Liver (tissue), 9 donors: Measurements from ENCODE around the gene PPFIBP2. TPM values are rescaled to one million over a fixed set of nuclear protein-coding genes. Genes with fewer than 3 reads are reported as not detected.
A peak's percentile ranks its signal among the peaks of the same experiment; 100 is the strongest.

Experiments
- DNase-seq: peaks from one replicate; pipeline ENCODE4 v3.0.0-alpha.2; 2017; ENCODE audit warnings: low spot score
- H3K27ac ChIP-seq, 2 donors: one replicate each; pipeline ENCODE4 v1.7.0; 2013; ENCODE audit warnings: inconsistent platforms in 2 of 2, low read length in 2 of 2, control low read depth in 1 of 2, low read depth in 1 of 2, mild to moderate bottlenecking in 1 of 2
- H3K27me3 ChIP-seq, 4 donors: one replicate each; pipeline versions ENCODE4 v1.6.1 to v1.7.0; 2013; ENCODE audit warnings: low read length in 3 of 4, inconsistent platforms in 1 of 4, mild to moderate bottlenecking in 1 of 4, moderate library complexity in 1 of 4; ENCODE audit not compliant: control insufficient read depth in 4 of 4, insufficient read depth in 4 of 4
- H3K36me3 ChIP-seq, 4 donors: one replicate each; pipeline versions ENCODE4 v1.6.1 to v1.7.0; 2013; ENCODE audit warnings: low read length in 3 of 4, mild to moderate bottlenecking in 3 of 4, low read depth in 1 of 4, moderate library complexity in 1 of 4; ENCODE audit not compliant: control insufficient read depth in 4 of 4, insufficient read depth in 3 of 4
- H3K4me1 ChIP-seq, 4 donors: one replicate each; pipeline versions ENCODE4 v1.6.1 to v1.7.0; 2013; ENCODE audit warnings: low read length in 3 of 4, mild to moderate bottlenecking in 3 of 4, moderate library complexity in 1 of 4; ENCODE audit not compliant: control insufficient read depth in 4 of 4, insufficient read depth in 4 of 4
- H3K4me3 ChIP-seq, 3 donors: one replicate each; pipeline versions ENCODE4 v1.6.1 to v1.7.0; 2013; ENCODE audit warnings: low read length in 3 of 3, control low read depth in 1 of 3, low read depth in 1 of 3, mild to moderate bottlenecking in 1 of 3
- H3K9ac ChIP-seq, 2 donors: one replicate each; pipeline ENCODE4 v1.7.0; 2013; ENCODE audit warnings: low read length in 2 of 2, mild to moderate bottlenecking in 2 of 2, moderate library complexity in 2 of 2, control low read depth in 1 of 2, low read depth in 1 of 2
- H3K9me3 ChIP-seq, 4 donors: one replicate each; pipeline versions ENCODE4 v1.6.1 to v1.7.0; 2013; ENCODE audit warnings: low read length in 3 of 4; ENCODE audit not compliant: control insufficient read depth in 4 of 4
- CTCF ChIP-seq: fragments of 150-350 bp; IDR thresholded peaks from 2 replicates; pipeline ENCODE4 v1.5.1; 2017; ENCODE audit warnings: improper control_type of control experiment, low read depth, low read length; ENCODE audit not compliant: missing input control
- EGR1 ChIP-seq, 2 donors: IDR thresholded peaks; 2 replicates each; pipeline ENCODE4 v1.6.1; 2016 to 2018; ENCODE audit warnings: antibody characterized with exemption in 2 of 2, low read depth in 2 of 2
- FOXA1 ChIP-seq: IDR thresholded peaks from 2 replicates; pipeline ENCODE4 v1.6.1; 2016; ENCODE audit warnings: antibody characterized with exemption
- GABPA ChIP-seq, 2 donors: IDR thresholded peaks in 1 of 2; conservative IDR thresholded peaks in 1 of 2; 2 replicates each; pipeline ENCODE4 v1.6.1; 2016; ENCODE audit warnings: antibody characterized with exemption in 2 of 2, mild to moderate bottlenecking in 1 of 2, moderate library complexity in 1 of 2
- HNF4A ChIP-seq, 2 donors: conservative IDR thresholded peaks; 2 replicates each; pipeline ENCODE4 v1.6.1; 2016; ENCODE audit warnings: antibody characterized with exemption in 2 of 2, mild to moderate bottlenecking in 2 of 2
- HNF4G ChIP-seq: IDR thresholded peaks from 2 replicates; pipeline ENCODE4 v1.6.1; 2016; ENCODE audit warnings: antibody characterized with exemption
- JUND ChIP-seq, 2 donors: IDR thresholded peaks; 2 replicates each; pipeline ENCODE4 v1.6.1; 2016; ENCODE audit warnings: antibody characterized with exemption in 2 of 2
- NR2F2 ChIP-seq: IDR thresholded peaks from 2 replicates; pipeline ENCODE4 v1.6.1; 2016; ENCODE audit warnings: antibody characterized with exemption
- RAD21 ChIP-seq, 2 donors: IDR thresholded peaks; 2 replicates each; pipeline ENCODE4 v1.6.1; 2016; ENCODE audit warnings: antibody characterized with exemption in 2 of 2, mild to moderate bottlenecking in 2 of 2
- RXRA ChIP-seq, 2 donors: IDR thresholded peaks; 2 replicates each; pipeline ENCODE4 v1.6.1; 2017 to 2018; ENCODE audit warnings: antibody characterized with exemption in 2 of 2, mild to moderate bottlenecking in 1 of 2
- SP1 ChIP-seq: IDR thresholded peaks from 2 replicates; pipeline ENCODE4 v1.6.1; 2018; ENCODE audit warnings: antibody characterized with exemption, mild to moderate bottlenecking
- YY1 ChIP-seq: IDR thresholded peaks from 2 replicates; pipeline ENCODE4 v1.6.1; 2016; ENCODE audit warnings: antibody characterized with exemption, mild to moderate bottlenecking
- WGBS: extraction: QIAGEN DNeasy Blood & Tissue Kit; methylation state at CpG from one replicate; pipeline ENCODE4 v1.1.7; 2013; 5-methylcytosine and 5-hydroxymethylcytosine counted together
- polyA plus RNA-seq, 2 donors: library from polyadenylated mRNA; stranded (reverse) in 1 of 2; unstranded in 1 of 2; fragments of 200-250 nt in 1 of 2; fragments of >200 nt in 1 of 2; fragmentation: Nextera tagmentation in 1 of 2; extraction: Ambion mirVana in 1 of 2; gene quantifications; one replicate each; pipeline versions ENCODE4 v1.2.1 to v1.2.3, GENCODE V29; 2013 to 2015
- total RNA-seq, 2 donors: library from RNA; depleted of rRNA; stranded (reverse); fragments of >200 nt; gene quantifications; one replicate each; pipeline ENCODE4 v1.2.3, GENCODE V29; 2014
- TF ChIP-seq, protein P1 (sequence below): IDR thresholded peaks from 2 replicates; pipeline ENCODE4 v1.6.1; 2016; ENCODE audit warnings: antibody characterized with exemption
- TF ChIP-seq, protein P2 (sequence below): IDR thresholded peaks from 2 replicates; pipeline ENCODE4 v1.6.1; 2016; ENCODE audit warnings: antibody characterized with exemption
- donor health status: healthy.
- donor health status: healthy.
- donor health status: healthy.
- donor health status: healthy.
- donor health status: healthy.

PPFIBP2 gene
- total and polyA plus RNA-seq, 4 donors, result 19.6 to 80.0 (median 23.2) TPM

- DNase-seq, result no peak
- TF ChIP-seq NR2F2, result no peak
- Histone ChIP-seq H3K4me3 (no peak overlapping the region), H3K27ac (no peak overlapping the region), H3K4me1 (peaks cover 0 to 14% (median 7%) of the 10 kb centered on the region in 4 donors), H3K9me3 (no peaks in the 10 kb centered on the region), H3K27me3 (no peaks in the 10 kb centered on the region), H3K36me3 (peaks cover 0 to 8% (median 0%) of the 10 kb centered on the region in 4 donors), H3K9ac (no peak overlapping the region)
- 68% methylated on average over 4 of the region's 4 CpGs for WGBS
These were observed 156.8 kb downstream of the PPFIBP2 start for GRCh38 chr11:7670641-7671040.

- TF ChIP-seq SP1 (no peak), EGR1 (IDR thresholded peaks at IDR 0.05; ENCODE audit: low read depth in 2 of 2) (no peak), YY1 (no peak), HNF4A (conservative IDR thresholded peaks at IDR 0.05) (no peak), CTCF (no peak), FOXA1 (no peak), HNF4G (no peak)
- TF ChIP-seq, protein P1, sequence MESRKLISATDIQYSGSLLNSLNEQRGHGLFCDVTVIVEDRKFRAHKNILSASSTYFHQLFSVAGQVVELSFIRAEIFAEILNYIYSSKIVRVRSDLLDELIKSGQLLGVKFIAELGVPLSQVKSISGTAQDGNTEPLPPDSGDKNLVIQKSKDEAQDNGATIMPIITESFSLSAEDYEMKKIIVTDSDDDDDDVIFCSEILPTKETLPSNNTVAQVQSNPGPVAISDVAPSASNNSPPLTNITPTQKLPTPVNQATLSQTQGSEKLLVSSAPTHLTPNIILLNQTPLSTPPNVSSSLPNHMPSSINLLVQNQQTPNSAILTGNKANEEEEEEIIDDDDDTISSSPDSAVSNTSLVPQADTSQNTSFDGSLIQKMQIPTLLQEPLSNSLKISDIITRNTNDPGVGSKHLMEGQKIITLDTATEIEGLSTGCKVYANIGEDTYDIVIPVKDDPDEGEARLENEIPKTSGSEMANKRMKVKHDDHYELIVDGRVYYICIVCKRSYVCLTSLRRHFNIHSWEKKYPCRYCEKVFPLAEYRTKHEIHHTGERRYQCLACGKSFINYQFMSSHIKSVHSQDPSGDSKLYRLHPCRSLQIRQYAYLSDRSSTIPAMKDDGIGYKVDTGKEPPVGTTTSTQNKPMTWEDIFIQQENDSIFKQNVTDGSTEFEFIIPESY, result no peak
- H3K27me3 ChIP-seq, result no peaks in the 10 kb centered on the region
- H3K4me1 ChIP-seq, result peaks cover 0 to 13% (median 7%) of the 10 kb centered on the region in 4 donors
- no peak overlapping the region for H3K9ac ChIP-seq
- DNase-seq, result no peak
- 81% methylated on average over 10 of the region's 10 CpGs for WGBS
- H3K27ac ChIP-seq, result no peak overlapping the region
- no peaks in the 10 kb centered on the region for H3K9me3 ChIP-seq
- H3K4me3 ChIP-seq, result no peak overlapping the region
- peaks cover 0 to 3% (median 0%) of the 10 kb centered on the region in 4 donors for H3K36me3 ChIP-seq
These were observed 157.8 kb downstream of the PPFIBP2 start for GRCh38 chr11:7671347-7672215.

DNA sequence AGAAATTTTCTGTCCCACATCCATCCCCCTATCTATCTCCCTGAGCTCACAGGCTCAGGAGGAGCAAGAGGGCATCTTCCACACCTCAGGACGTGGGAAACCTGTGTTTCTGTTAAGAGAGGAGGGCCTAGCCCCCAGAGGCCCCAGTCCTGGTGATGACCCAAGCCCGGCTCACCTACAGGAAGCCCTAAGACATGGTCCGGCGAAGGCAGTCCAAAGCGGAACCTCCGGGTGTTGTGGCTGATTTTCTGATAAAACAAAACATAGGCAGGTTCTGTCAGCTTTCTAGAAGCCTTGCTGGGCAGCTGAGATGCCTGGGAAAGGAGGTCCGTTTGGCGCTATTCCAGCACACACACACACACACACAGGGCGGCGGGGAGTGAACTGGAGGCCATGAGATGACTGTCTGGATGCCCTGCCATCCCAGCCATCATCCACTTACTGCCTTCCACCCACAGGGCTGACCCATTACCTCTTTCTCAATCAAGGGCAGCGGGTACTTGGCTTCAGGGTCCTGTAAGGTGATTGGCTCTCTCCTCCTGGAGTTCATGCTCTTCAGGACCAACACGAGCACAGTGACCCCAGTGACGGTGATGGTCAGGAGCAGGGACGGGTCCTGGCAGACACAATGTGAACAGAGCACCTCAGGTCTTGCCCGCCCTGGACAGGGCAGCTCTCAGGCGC, 158.6 kb downstream of the PPFIBP2 start:
- Histone ChIP-seq H3K4me1 (peaks cover 0 to 13% (median 7%) of the 10 kb centered on the region in 4 donors), H3K27ac (peak overlapping the region; percentile 33 to 52), H3K27me3 (no peaks in the 10 kb centered on the region), H3K36me3 (no peaks in the 10 kb centered on the region), H3K9ac (no peak overlapping the region), H3K4me3 (no peak overlapping the region), H3K9me3 (no peaks in the 10 kb centered on the region)
- TF ChIP-seq, protein P2, sequence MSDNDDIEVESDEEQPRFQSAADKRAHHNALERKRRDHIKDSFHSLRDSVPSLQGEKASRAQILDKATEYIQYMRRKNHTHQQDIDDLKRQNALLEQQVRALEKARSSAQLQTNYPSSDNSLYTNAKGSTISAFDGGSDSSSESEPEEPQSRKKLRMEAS, result peak; percentile 46
- TF ChIP-seq YY1 (peak; percentile 57), JUND (IDR thresholded peaks at IDR 0.05) (no peak), NR2F2 (peak; percentile 20), HNF4G (no peak), RXRA (IDR thresholded peaks at IDR 0.05) (peak; percentile 82 to 97), RAD21 (IDR thresholded peaks at IDR 0.05) (no peak), HNF4A (conservative IDR thresholded peaks at IDR 0.05) (peak; percentile 45 to 76), GABPA (IDR thresholded peaks at IDR 0.05 in 1 of 2, conservative IDR thresholded peaks at IDR 0.05 in 1 of 2) (peak in 1 of 2 donors; percentile 10), FOXA1 (peak; percentile 19), SP1 (peak; percentile 51)
- TF ChIP-seq, protein P1, result no peak
- 65% methylated on average over 16 of the region's 16 CpGs for WGBS
- DNase-seq, result no peak
